GM12892 (cell line): ENCODE results near the gene VPS8.

Source experiments
- POLR2A ChIP-seq: IDR thresholded peaks from 2 replicates; pipeline ENCODE4 v1.6.1; 2011; ENCODE audit warnings: low read depth, low read length, control low read depth
- POLR2AphosphoS5 ChIP-seq: IDR thresholded peaks from 2 replicates; pipeline ENCODE4 v1.6.1; 2011; ENCODE audit warnings: low read depth, low read length, control low read depth
- TAF1 ChIP-seq: IDR thresholded peaks from 2 replicates; pipeline ENCODE4 v1.6.1; 2011; ENCODE audit warnings: low read depth, mild to moderate bottlenecking, control low read depth, low read length, borderline replicate concordance

- no peak for TF ChIP-seq TAF1
- TF ChIP-seq POLR2AphosphoS5: no peak
- no peak for TF ChIP-seq POLR2A
These were observed 225.8 kb downstream of the VPS8 start for GRCh38 chr3:185037801-185038200.
